Measurements from ENCODE around the gene MYH10.

MYH10 gene

GRCh38 chr17:8611137-8611536 lies 19.4 kb downstream of the MYH10 start:
- Histone ChIP-seq H3K36me3 (ENCODE audit: insufficient read depth, low read length) (peaks cover 8% of the 10 kb centered on the region; the same call in 1 of the 2 replicates), H3K9me3 (ENCODE audit: insufficient read depth, low read length, severe bottlenecking) (no peaks in the 10 kb centered on the region), H2AFZ (ENCODE audit: low read depth, low read length) (no peak overlapping the region), H3K79me2 (ENCODE audit: insufficient read depth, low read length) (peaks cover 98% of the 10 kb centered on the region), H3K27me3 (ENCODE audit: insufficient read depth, low read length, poor library complexity) (no peaks in the 10 kb centered on the region), H3K27ac (ENCODE audit: low read length) (no peak overlapping the region), H3K9ac (ENCODE audit: low read depth, low read length) (no peak overlapping the region), H3K4me1 (ENCODE audit: insufficient read depth, low read length) (no peaks in the 10 kb centered on the region; the same call in 1 of the 2 replicates), H4K20me1 (ENCODE audit: insufficient read depth, low read length) (peaks cover 69% of the 10 kb centered on the region), H3K4me3 (ENCODE audit: low read depth in 1 of 2, low read length in 2 of 2) (no peak overlapping the region), H3K4me2 (ENCODE audit: insufficient read depth, low read length) (no peak overlapping the region)
- ATAC-seq (ENCODE audit: insufficient read depth, low read depth) (no peak), DNase-seq (no peak)
- TF ChIP-seq EZH2 (IDR thresholded peaks at IDR 0.05; ENCODE audit: borderline replicate concordance, low read depth, low read length, severe bottlenecking) (no peak), CTCF (IDR thresholded peaks at IDR 0.05; ENCODE audit: borderline replicate concordance, extremely low read depth, low read length, poor library complexity, severe bottlenecking) (no peak)

- H3K9me3 ChIP-seq (ENCODE audit: insufficient read depth, low read length, severe bottlenecking): no peaks in the 10 kb centered on the region
- peaks cover 65% of the 10 kb centered on the region for H4K20me1 ChIP-seq (ENCODE audit: insufficient read depth, low read length)
- TF ChIP-seq CTCF (IDR thresholded peaks at IDR 0.05; ENCODE audit: borderline replicate concordance, extremely low read depth, low read length, poor library complexity, severe bottlenecking): no peak
- no peak for TF ChIP-seq EZH2 (IDR thresholded peaks at IDR 0.05; ENCODE audit: borderline replicate concordance, low read depth, low read length, severe bottlenecking)
- peaks cover 8% of the 10 kb centered on the region; the same call in 1 of the 2 replicates for H3K36me3 ChIP-seq (ENCODE audit: insufficient read depth, low read length)
- DNase-seq (no peak), ATAC-seq (ENCODE audit: insufficient read depth, low read depth) (no peak)
- H3K27me3 ChIP-seq (ENCODE audit: insufficient read depth, low read length, poor library complexity): no peaks in the 10 kb centered on the region
- H3K9ac ChIP-seq (ENCODE audit: low read depth, low read length): no peak overlapping the region
- H3K27ac ChIP-seq (ENCODE audit: low read length): no peak overlapping the region
- H3K4me3 ChIP-seq (ENCODE audit: low read depth in 1 of 2, low read length in 2 of 2): no peak overlapping the region
- no peak overlapping the region for H3K4me2 ChIP-seq (ENCODE audit: insufficient read depth, low read length)
- H3K4me1 ChIP-seq (ENCODE audit: insufficient read depth, low read length): no peaks in the 10 kb centered on the region; the same call in 1 of the 2 replicates
- H3K79me2 ChIP-seq (ENCODE audit: insufficient read depth, low read length): peaks cover 94% of the 10 kb centered on the region
- H2AFZ ChIP-seq (ENCODE audit: low read depth, low read length): no peak overlapping the region
Measured at GRCh38 chr17:8610558-8610957, 20.0 kb downstream of the MYH10 start.

- peaks cover 12% of the 10 kb centered on the region; the same call in 1 of the 2 replicates for H3K36me3 ChIP-seq (ENCODE audit: insufficient read depth, low read length)
- no peak overlapping the region for H3K9ac ChIP-seq (ENCODE audit: low read depth, low read length)
- no peak for ATAC-seq (ENCODE audit: insufficient read depth, low read depth)
- H4K20me1 ChIP-seq (ENCODE audit: insufficient read depth, low read length): peaks cover 65% of the 10 kb centered on the region
- no peak overlapping the region for H3K4me3 ChIP-seq (ENCODE audit: low read depth in 1 of 2, low read length in 2 of 2)
- H3K27ac ChIP-seq (ENCODE audit: low read length): no peak overlapping the region
- H3K4me2 ChIP-seq (ENCODE audit: insufficient read depth, low read length): no peak overlapping the region
- no peak for TF ChIP-seq EZH2 (IDR thresholded peaks at IDR 0.05; ENCODE audit: borderline replicate concordance, low read depth, low read length, severe bottlenecking)
- no peak for TF ChIP-seq CTCF (IDR thresholded peaks at IDR 0.05; ENCODE audit: borderline replicate concordance, extremely low read depth, low read length, poor library complexity, severe bottlenecking)
- DNase-seq: no peak
- H3K27me3 ChIP-seq (ENCODE audit: insufficient read depth, low read length, poor library complexity): no peaks in the 10 kb centered on the region
- no peak overlapping the region for H2AFZ ChIP-seq (ENCODE audit: low read depth, low read length)
- H3K9me3 ChIP-seq (ENCODE audit: insufficient read depth, low read length, severe bottlenecking): no peaks in the 10 kb centered on the region
- H3K4me1 ChIP-seq (ENCODE audit: insufficient read depth, low read length): no peaks in the 10 kb centered on the region; the same call in 1 of the 2 replicates
- H3K79me2 ChIP-seq (ENCODE audit: insufficient read depth, low read length): peaks cover 91% of the 10 kb centered on the region
Measured at GRCh38 chr17:8609910-8610309, 20.6 kb downstream of the MYH10 start.

GRCh38 chr17:8608001-8608400 lies 22.5 kb downstream of the MYH10 start:
- Histone ChIP-seq H3K4me1 (ENCODE audit: insufficient read depth, low read length) (no peaks in the 10 kb centered on the region; the same call in 1 of the 2 replicates), H3K4me2 (ENCODE audit: insufficient read depth, low read length) (no peak overlapping the region), H3K27me3 (ENCODE audit: insufficient read depth, low read length, poor library complexity) (no peaks in the 10 kb centered on the region), H3K9ac (ENCODE audit: low read depth, low read length) (no peak overlapping the region), H3K9me3 (ENCODE audit: insufficient read depth, low read length, severe bottlenecking) (no peaks in the 10 kb centered on the region), H3K27ac (ENCODE audit: low read length) (no peak overlapping the region), H3K4me3 (ENCODE audit: low read depth in 1 of 2, low read length in 2 of 2) (no peak overlapping the region), H3K36me3 (ENCODE audit: insufficient read depth, low read length) (peaks cover 26% of the 10 kb centered on the region), H3K79me2 (ENCODE audit: insufficient read depth, low read length) (peaks cover 80% of the 10 kb centered on the region), H2AFZ (ENCODE audit: low read depth, low read length) (no peak overlapping the region), H4K20me1 (ENCODE audit: insufficient read depth, low read length) (peaks cover 57% of the 10 kb centered on the region)
- TF ChIP-seq CTCF (IDR thresholded peaks at IDR 0.05; ENCODE audit: borderline replicate concordance, extremely low read depth, low read length, poor library complexity, severe bottlenecking): no peak
- no peak for TF ChIP-seq EZH2 (IDR thresholded peaks at IDR 0.05; ENCODE audit: borderline replicate concordance, low read depth, low read length, severe bottlenecking)
- ATAC-seq (ENCODE audit: insufficient read depth, low read depth) (no peak), DNase-seq (no peak)

Data from DND-41 (cell line).